Ishikawa (cell line): ENCODE results near the gene BEND6.

ENCODE experiments used
- CEBPB ChIP-seq: IDR thresholded peaks from 2 replicates; pipeline ENCODE4 v1.6.1; 2012
- CREB1 ChIP-seq: IDR thresholded peaks from 2 replicates; pipeline ENCODE4 v1.6.1; 2012; ENCODE audit warnings: low read depth
- EGR1 ChIP-seq: IDR thresholded peaks from 2 replicates; pipeline ENCODE4 v1.6.1; 2012
- EP300 ChIP-seq: IDR thresholded peaks from 2 replicates; pipeline ENCODE4 v1.6.1; 2012; ENCODE audit warnings: borderline replicate concordance
- FOXM1 ChIP-seq: IDR thresholded peaks from 2 replicates; pipeline ENCODE4 v1.6.1; 2012; ENCODE audit warnings: low read depth, borderline replicate concordance
- NFIC ChIP-seq: IDR thresholded peaks from 2 replicates; pipeline ENCODE4 v1.6.1; 2012
- RAD21 ChIP-seq: IDR thresholded peaks from 2 replicates; pipeline ENCODE4 v1.6.1; 2012; ENCODE audit warnings: low read depth
- REST ChIP-seq: IDR thresholded peaks from 2 replicates; pipeline ENCODE4 v1.6.1; 2012; ENCODE audit warnings: low read depth, mild to moderate bottlenecking
- TAF1 ChIP-seq: IDR thresholded peaks from 2 replicates; pipeline ENCODE4 v1.6.1; 2012; ENCODE audit warnings: low read depth, mild to moderate bottlenecking
- TCF12 ChIP-seq: IDR thresholded peaks from 2 replicates; pipeline ENCODE4 v1.6.1; 2012; ENCODE audit warnings: low read depth
- TEAD4 ChIP-seq: IDR thresholded peaks from 2 replicates; pipeline ENCODE4 v1.6.1; 2012
- USF1 ChIP-seq: IDR thresholded peaks from 2 replicates; pipeline ENCODE4 v1.6.1; 2012
- YY1 ChIP-seq: IDR thresholded peaks from 2 replicates; pipeline ENCODE4 v1.6.1; 2012; ENCODE audit warnings: low read depth
- ZBTB7A ChIP-seq: IDR thresholded peaks from 2 replicates; pipeline ENCODE4 v1.6.1; 2012; ENCODE audit warnings: low read depth
- TF ChIP-seq, protein P1 (sequence below): IDR thresholded peaks from 2 replicates; pipeline ENCODE4 v1.6.1; 2012

Gene BEND6

GRCh38 chr6:56940463-56940862 lies 14.4 kb upstream of the BEND6 start:
- TF ChIP-seq FOXM1 = no peak
- TF ChIP-seq TAF1 = no peak
- no peak for TF ChIP-seq TCF12
- no peak for TF ChIP-seq NFIC
- TF ChIP-seq YY1 = no peak
- no peak for TF ChIP-seq EGR1
- TF ChIP-seq, protein P1, sequence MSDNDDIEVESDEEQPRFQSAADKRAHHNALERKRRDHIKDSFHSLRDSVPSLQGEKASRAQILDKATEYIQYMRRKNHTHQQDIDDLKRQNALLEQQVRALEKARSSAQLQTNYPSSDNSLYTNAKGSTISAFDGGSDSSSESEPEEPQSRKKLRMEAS = no peak
- no peak for TF ChIP-seq RAD21
- TF ChIP-seq CEBPB = no peak
- no peak for TF ChIP-seq REST
- TF ChIP-seq USF1 = no peak
- no peak for TF ChIP-seq ZBTB7A
- no peak for TF ChIP-seq EP300
- TF ChIP-seq TEAD4 = no peak
- TF ChIP-seq CREB1 = no peak

- no peak for TF ChIP-seq NFIC
- no peak for TF ChIP-seq YY1
- no peak for TF ChIP-seq TAF1
- TF ChIP-seq FOXM1 = no peak
- TF ChIP-seq CEBPB = no peak
- TF ChIP-seq CREB1 = no peak
- TF ChIP-seq TCF12 = no peak
- TF ChIP-seq ZBTB7A = no peak
- no peak for TF ChIP-seq REST
- no peak for TF ChIP-seq EP300
- no peak for TF ChIP-seq TEAD4
- no peak for TF ChIP-seq RAD21
- no peak for TF ChIP-seq USF1
- TF ChIP-seq, protein P1 = no peak
- TF ChIP-seq EGR1 = no peak
Measured at GRCh38 chr6:56940977-56941376, 13.9 kb upstream of the BEND6 start.

DNA sequence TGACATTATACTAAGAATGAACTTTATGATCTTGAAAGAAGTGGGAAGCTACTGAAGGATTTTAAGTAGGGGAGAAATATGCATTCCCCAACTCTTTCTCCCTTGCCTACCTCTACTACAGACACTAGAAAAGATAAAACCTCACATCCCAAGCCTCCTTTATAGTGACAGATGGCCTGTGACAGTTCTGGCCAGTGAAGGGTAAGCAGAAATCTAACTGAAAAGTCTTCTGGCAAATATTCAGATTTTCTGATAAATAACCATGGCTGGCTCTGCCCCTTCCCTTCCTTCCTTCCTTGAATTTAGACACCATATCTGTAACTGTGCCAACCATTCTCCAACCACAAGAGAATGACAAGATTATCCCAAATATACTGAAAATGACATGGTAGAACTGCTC lies 10.2 kb upstream of the BEND6 start:
- TF ChIP-seq, protein P1 = no peak
- no peak for TF ChIP-seq YY1

DNA sequence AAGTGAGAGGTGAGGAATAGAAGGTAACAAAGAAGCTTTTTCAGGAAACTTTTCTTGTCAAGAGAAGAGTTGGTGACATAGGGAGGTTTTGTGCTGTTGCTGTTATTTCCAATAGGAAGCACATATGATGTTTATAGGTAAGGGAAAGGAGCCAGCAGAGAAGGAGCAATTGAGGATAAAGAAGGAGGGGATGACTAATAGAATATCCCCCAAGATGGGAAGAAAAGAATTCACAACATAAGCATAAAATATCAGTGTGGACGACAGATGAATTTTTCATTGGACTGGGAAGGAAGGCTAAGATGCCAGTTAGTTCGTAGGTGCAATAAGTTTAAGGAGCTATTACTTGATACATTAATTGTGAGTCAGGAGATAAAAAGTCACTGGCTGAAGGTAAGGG lies 8.5 kb upstream of the BEND6 start:
- TF ChIP-seq EGR1 (no peak), ZBTB7A (no peak), NFIC (no peak), REST (no peak), USF1 (no peak), TCF12 (no peak), YY1 (no peak), FOXM1 (no peak), TEAD4 (no peak), RAD21 (no peak), TAF1 (no peak), CREB1 (no peak)
- TF ChIP-seq, protein P1 = no peak
